GM23338 (cell line): ENCODE measurements around the gene CASTOR1. TPM values are rescaled to one million over a fixed set of nuclear protein-coding genes. Genes with fewer than 3 reads are reported as not detected.

Experiments used
- ATAC-seq: fragments of 200-7000 bp; cut with Tn5 transposase; 3 replicates; pipeline ENCODE4 v1.9.1; 2020
- DNase-seq: peaks from one replicate; pipeline ENCODE4 v3.0.0-alpha.2; 2015; ENCODE audit warnings: low spot score
- H2AFZ ChIP-seq: fragments of 200-600 bp; sonication (generic); 2 replicates; pipeline ENCODE4 v1.8.0; 2016; ENCODE audit warnings: antibody characterized with exemption, mild to moderate bottlenecking, moderate library complexity
- H3F3A ChIP-seq: fragments of 200-600 bp; sonication (generic); replicated peaks from 2 replicates; pipeline ENCODE4 v1.8.0; 2017; ENCODE audit warnings: antibody characterized with exemption, mixed run types, low read depth
- H3K27ac ChIP-seq: fragments of 200-600 bp; sonication (generic); 2 replicates; pipeline ENCODE4 v1.6.1; 2016; ENCODE audit warnings: low read depth
- H3K27me3 ChIP-seq: fragments of 200-600 bp; sonication (generic); 2 replicates; pipeline ENCODE4 v1.8.0; 2016; ENCODE audit warnings: mild to moderate bottlenecking, mixed run types, moderate library complexity; ENCODE audit not compliant: insufficient read depth
- H3K36me3 ChIP-seq: fragments of 200-600 bp; sonication (generic); 2 replicates; pipeline ENCODE4 v1.8.0; 2016; ENCODE audit warnings: mild to moderate bottlenecking; ENCODE audit not compliant: insufficient read depth
- H3K4me1 ChIP-seq: fragments of 200-600 bp; sonication (generic); 2 replicates; pipeline ENCODE4 v1.8.0; 2016; ENCODE audit warnings: mild to moderate bottlenecking, moderate library complexity; ENCODE audit not compliant: insufficient read depth
- H3K4me2 ChIP-seq: fragments of 200-600 bp; sonication (generic); 2 replicates; pipeline ENCODE4 v1.7.1; 2017; ENCODE audit warnings: mixed run types
- H3K4me3 ChIP-seq: fragments of 200-600 bp; sonication (generic); 2 replicates; pipeline ENCODE4 v1.6.1; 2016; ENCODE audit warnings: mixed run types
- H3K79me2 ChIP-seq: fragments of 200-600 bp; sonication (generic); replicated peaks from 2 replicates; pipeline ENCODE4 v1.8.0; 2017; ENCODE audit warnings: mild to moderate bottlenecking; ENCODE audit not compliant: insufficient read depth
- H3K9me2 ChIP-seq: fragments of 200-600 bp; sonication (generic); 2 replicates; pipeline ENCODE4 v1.8.0; 2017; ENCODE audit not compliant: insufficient read depth
- H4K20me1 ChIP-seq: fragments of 200-600 bp; sonication (generic); replicated peaks from 2 replicates; pipeline ENCODE4 v1.8.0; 2017; ENCODE audit warnings: mild to moderate bottlenecking; ENCODE audit not compliant: insufficient read depth
- H3K27ac Mint-ChIP-seq: 2 replicates; pipeline ENCODE4 v1.8.0; 2020; ENCODE audit warnings: inconsistent platforms, mild to moderate bottlenecking, moderate library complexity, mixed read lengths
- H3K27me3 Mint-ChIP-seq: 3 replicates; pipeline ENCODE4 v1.8.0; 2022; ENCODE audit warnings: low read depth, mild to moderate bottlenecking, moderate library complexity, mixed read lengths, inconsistent platforms; ENCODE audit not compliant: insufficient read depth, poor library complexity
- H3K36me3 Mint-ChIP-seq: 3 replicates; pipeline ENCODE4 v1.8.0; 2021; ENCODE audit warnings: low read depth, mild to moderate bottlenecking, inconsistent platforms, moderate library complexity, mixed read lengths
- H3K4me1 Mint-ChIP-seq: 3 replicates; pipeline ENCODE4 v1.8.0; 2020; ENCODE audit warnings: mild to moderate bottlenecking, inconsistent platforms, mixed read lengths
- H3K4me3 Mint-ChIP-seq: 3 replicates; pipeline ENCODE4 v1.8.0; 2021; ENCODE audit warnings: moderate library complexity, mild to moderate bottlenecking, inconsistent platforms, mixed read lengths
- H3K9me3 Mint-ChIP-seq: 3 replicates; pipeline ENCODE4 v1.8.0; 2020; ENCODE audit warnings: moderate library complexity, mild to moderate bottlenecking, inconsistent platforms, mixed read lengths
- CREB1 ChIP-seq: fragments of 250-450 bp; sonication (Bioruptor Pico); IDR thresholded peaks from 2 replicates; pipeline ENCODE4 v1.5.0; 2020; ENCODE audit warnings: low read depth, mild to moderate bottlenecking, moderate library complexity
- EZH2 ChIP-seq: fragments of 200-600 bp; sonication (generic); IDR thresholded peaks from one replicate; pipeline ENCODE4 v1.8.0; 2017; ENCODE audit warnings: antibody characterized with exemption, mild to moderate bottlenecking, low read depth; ENCODE audit not compliant: unreplicated experiment
- NANOG ChIP-seq: IDR thresholded peaks from 2 replicates; pipeline ENCODE4 v1.6.1; 2016; ENCODE audit warnings: antibody characterized with exemption, borderline replicate concordance
- STAT1 ChIP-seq: IDR thresholded peaks from one replicate; pipeline ENCODE4 v1.6.1; 2016; ENCODE audit warnings: antibody characterized with exemption; ENCODE audit not compliant: unreplicated experiment
- ZNF331 ChIP-seq: fragments of 250-450 bp; sonication (Bioruptor Pico); IDR thresholded peaks from 2 replicates; pipeline ENCODE4 v1.5.0; 2020; ENCODE audit warnings: low read depth, mild to moderate bottlenecking, moderate library complexity
- polyA plus RNA-seq: library from polyadenylated mRNA; unstranded; fragments of >200 nt; fragmentation: Nextera tagmentation; extraction: Ambion mirVana; gene quantifications from 2 replicates; pipeline ENCODE4 v1.2.1, GENCODE V29; 2016
- total RNA-seq: library from RNA; depleted of rRNA; stranded (reverse); fragments of >200 nt; shearing (Covaris generic); gene quantifications from 2 replicates; pipeline ENCODE4 v1.2.3, GENCODE V29; 2014
- TF ChIP-seq, protein P1 (sequence below): IDR thresholded peaks from one replicate; pipeline ENCODE4 v1.6.1; 2018; ENCODE audit warnings: antibody characterized with exemption; ENCODE audit not compliant: unreplicated experiment
- TF ChIP-seq, protein P2 (sequence below), 2 experiments: fragments of 200-600 bp in 1 of 2; sonication (generic) in 1 of 2; conservative IDR thresholded peaks; 2 replicates each; pipeline versions ENCODE4 v1.5.1 to v1.6.1; 2016 to 2017; ENCODE audit warnings: antibody characterized with exemption in 2 of 2, low read depth in 2 of 2, mild to moderate bottlenecking in 2 of 2, moderate library complexity in 1 of 2

CASTOR1 gene
- total and polyA plus RNA-seq, 2 experiments from 2014 or later, result 11.3 to 23.2 TPM

DNA sequence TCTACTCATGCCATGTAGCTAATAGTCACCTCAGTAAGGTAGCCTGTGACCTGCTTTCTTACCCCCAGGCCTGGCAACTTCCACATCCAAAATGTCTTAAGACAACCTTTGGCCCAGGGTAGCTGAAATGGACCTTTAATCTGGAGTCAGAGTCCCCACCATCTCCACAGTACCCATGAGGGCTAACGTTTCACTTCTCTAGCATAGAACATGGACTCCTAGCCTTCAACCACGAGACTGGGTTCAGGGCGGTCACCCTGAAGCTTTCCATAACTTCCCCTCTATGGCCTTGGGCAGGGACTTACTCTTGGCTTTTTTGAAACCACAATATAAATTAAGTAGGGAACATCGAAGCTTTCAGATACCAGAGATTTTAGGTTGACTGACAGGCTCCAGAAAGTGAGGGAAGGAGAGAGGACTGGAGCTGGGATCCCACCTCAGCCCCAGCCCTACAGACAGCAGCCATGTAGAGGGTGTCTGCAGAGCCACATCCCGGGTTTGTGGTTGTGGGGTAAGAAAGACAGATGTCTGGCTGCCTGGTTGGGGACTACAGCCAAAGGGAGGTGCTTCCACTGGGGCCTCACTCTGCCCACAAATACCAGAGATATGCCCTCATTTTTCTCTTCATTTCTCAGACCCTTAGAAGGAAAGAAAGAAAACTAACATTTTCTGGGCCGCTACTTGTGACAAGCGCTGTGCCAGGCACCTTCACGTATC is 34.9 kb upstream of the CASTOR1 start:
- Histone ChIP-seq H3K27ac (no peak overlapping the region), H3K36me3 (no peaks in the 10 kb centered on the region), H3K4me3 (no peak overlapping the region), H2AFZ (no peak overlapping the region), H3K27me3 (no peaks in the 10 kb centered on the region), H3K4me2 (no peak overlapping the region), H3F3A (peaks cover 4% of the 10 kb centered on the region; the same call in 1 of the 2 replicates), H3K9me2 (no peaks in the 10 kb centered on the region), H3K79me2 (no peaks in the 10 kb centered on the region), H3K4me1 (peaks cover 6% of the 10 kb centered on the region), H4K20me1 (peaks cover 4% of the 10 kb centered on the region; the same call in 1 of the 2 replicates)
- no peaks in the 10 kb centered on the region for H3K9me3 Mint-ChIP-seq
- no peak for ATAC-seq
- H3K27ac Mint-ChIP-seq, result no peak overlapping the region
- no peak for TF ChIP-seq EZH2
- no peak for TF ChIP-seq NANOG
- TF ChIP-seq CREB1, result no peak
- TF ChIP-seq, protein P1, sequence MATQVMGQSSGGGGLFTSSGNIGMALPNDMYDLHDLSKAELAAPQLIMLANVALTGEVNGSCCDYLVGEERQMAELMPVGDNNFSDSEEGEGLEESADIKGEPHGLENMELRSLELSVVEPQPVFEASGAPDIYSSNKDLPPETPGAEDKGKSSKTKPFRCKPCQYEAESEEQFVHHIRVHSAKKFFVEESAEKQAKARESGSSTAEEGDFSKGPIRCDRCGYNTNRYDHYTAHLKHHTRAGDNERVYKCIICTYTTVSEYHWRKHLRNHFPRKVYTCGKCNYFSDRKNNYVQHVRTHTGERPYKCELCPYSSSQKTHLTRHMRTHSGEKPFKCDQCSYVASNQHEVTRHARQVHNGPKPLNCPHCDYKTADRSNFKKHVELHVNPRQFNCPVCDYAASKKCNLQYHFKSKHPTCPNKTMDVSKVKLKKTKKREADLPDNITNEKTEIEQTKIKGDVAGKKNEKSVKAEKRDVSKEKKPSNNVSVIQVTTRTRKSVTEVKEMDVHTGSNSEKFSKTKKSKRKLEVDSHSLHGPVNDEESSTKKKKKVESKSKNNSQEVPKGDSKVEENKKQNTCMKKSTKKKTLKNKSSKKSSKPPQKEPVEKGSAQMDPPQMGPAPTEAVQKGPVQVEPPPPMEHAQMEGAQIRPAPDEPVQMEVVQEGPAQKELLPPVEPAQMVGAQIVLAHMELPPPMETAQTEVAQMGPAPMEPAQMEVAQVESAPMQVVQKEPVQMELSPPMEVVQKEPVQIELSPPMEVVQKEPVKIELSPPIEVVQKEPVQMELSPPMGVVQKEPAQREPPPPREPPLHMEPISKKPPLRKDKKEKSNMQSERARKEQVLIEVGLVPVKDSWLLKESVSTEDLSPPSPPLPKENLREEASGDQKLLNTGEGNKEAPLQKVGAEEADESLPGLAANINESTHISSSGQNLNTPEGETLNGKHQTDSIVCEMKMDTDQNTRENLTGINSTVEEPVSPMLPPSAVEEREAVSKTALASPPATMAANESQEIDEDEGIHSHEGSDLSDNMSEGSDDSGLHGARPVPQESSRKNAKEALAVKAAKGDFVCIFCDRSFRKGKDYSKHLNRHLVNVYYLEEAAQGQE, result no peak
- TF ChIP-seq, protein P2, sequence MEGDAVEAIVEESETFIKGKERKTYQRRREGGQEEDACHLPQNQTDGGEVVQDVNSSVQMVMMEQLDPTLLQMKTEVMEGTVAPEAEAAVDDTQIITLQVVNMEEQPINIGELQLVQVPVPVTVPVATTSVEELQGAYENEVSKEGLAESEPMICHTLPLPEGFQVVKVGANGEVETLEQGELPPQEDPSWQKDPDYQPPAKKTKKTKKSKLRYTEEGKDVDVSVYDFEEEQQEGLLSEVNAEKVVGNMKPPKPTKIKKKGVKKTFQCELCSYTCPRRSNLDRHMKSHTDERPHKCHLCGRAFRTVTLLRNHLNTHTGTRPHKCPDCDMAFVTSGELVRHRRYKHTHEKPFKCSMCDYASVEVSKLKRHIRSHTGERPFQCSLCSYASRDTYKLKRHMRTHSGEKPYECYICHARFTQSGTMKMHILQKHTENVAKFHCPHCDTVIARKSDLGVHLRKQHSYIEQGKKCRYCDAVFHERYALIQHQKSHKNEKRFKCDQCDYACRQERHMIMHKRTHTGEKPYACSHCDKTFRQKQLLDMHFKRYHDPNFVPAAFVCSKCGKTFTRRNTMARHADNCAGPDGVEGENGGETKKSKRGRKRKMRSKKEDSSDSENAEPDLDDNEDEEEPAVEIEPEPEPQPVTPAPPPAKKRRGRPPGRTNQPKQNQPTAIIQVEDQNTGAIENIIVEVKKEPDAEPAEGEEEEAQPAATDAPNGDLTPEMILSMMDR (conservative IDR thresholded peaks at IDR 0.05; ENCODE audit: low read depth in 2 of 2), result no peak
- no peak for TF ChIP-seq STAT1
- peaks cover 8% of the 10 kb centered on the region for H3K27me3 Mint-ChIP-seq
- peaks cover 25% of the 10 kb centered on the region for H3K4me1 Mint-ChIP-seq
- H3K36me3 Mint-ChIP-seq, result no peaks in the 10 kb centered on the region; the same call in 2 of the 3 replicates
- no peak for DNase-seq
- H3K4me3 Mint-ChIP-seq, result no peak overlapping the region

DNA sequence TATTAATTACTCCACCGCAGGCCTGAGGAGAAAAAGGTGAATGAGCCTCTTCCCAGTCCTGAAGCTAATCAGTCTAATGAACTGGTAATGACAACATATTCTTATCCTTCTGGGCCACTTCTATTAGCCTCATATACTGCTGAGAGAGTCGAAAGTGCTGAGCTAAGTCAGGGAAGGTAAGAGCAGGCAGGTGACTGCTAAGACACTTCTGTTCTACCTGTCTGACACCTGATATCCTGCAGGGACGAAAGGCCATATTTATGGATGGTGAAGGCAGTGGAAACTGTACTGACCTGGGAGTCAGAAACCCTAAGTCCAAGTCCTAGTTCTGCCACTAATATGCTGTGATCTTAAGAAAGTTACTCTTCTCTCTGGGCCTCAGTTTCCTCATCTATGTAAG is 33.9 kb upstream of the CASTOR1 start:
- no peaks in the 10 kb centered on the region for H3K79me2 ChIP-seq
- Mint-ChIP-seq H3K36me3 (no peaks in the 10 kb centered on the region; the same call in 2 of the 3 replicates), H3K4me1 (peaks cover 25% of the 10 kb centered on the region), H3K27me3 (peaks cover 8% of the 10 kb centered on the region), H3K27ac (no peak overlapping the region), H3K4me3 (no peak overlapping the region), H3K9me3 (no peaks in the 10 kb centered on the region)
- H3K36me3 ChIP-seq, result no peaks in the 10 kb centered on the region
- DNase-seq, result no peak
- H2AFZ ChIP-seq, result no peak overlapping the region
- no peak for ATAC-seq
- TF ChIP-seq ZNF331 (CRISPR knock-in tag), result no peak
- H3K27ac ChIP-seq, result no peak overlapping the region
- no peak overlapping the region for H3K4me3 ChIP-seq
- H3F3A ChIP-seq, result peaks cover 4% of the 10 kb centered on the region; the same call in 1 of the 2 replicates
- H3K4me1 ChIP-seq, result peaks cover 6% of the 10 kb centered on the region
- no peaks in the 10 kb centered on the region for H3K9me2 ChIP-seq
- H3K4me2 ChIP-seq, result no peak overlapping the region
- peaks cover 4% of the 10 kb centered on the region; the same call in 1 of the 2 replicates for H4K20me1 ChIP-seq
- H3K27me3 ChIP-seq, result no peaks in the 10 kb centered on the region
